HG02884 (cell line): ENCODE measurements around the gene RBM20.

Experiments
- ATAC-seq: cut with Tn5 transposase; IDR thresholded peaks from one replicate; pipeline ENCODE4 v1.9.1; 2021; ENCODE audit warnings: mild to moderate bottlenecking, moderate library complexity; ENCODE audit not compliant: unreplicated experiment

The RBM20 gene

GRCh38 chr10:110803239-110803749 is 159.2 kb downstream of the RBM20 start:
- peak; percentile 62 for ATAC-seq

DNA sequence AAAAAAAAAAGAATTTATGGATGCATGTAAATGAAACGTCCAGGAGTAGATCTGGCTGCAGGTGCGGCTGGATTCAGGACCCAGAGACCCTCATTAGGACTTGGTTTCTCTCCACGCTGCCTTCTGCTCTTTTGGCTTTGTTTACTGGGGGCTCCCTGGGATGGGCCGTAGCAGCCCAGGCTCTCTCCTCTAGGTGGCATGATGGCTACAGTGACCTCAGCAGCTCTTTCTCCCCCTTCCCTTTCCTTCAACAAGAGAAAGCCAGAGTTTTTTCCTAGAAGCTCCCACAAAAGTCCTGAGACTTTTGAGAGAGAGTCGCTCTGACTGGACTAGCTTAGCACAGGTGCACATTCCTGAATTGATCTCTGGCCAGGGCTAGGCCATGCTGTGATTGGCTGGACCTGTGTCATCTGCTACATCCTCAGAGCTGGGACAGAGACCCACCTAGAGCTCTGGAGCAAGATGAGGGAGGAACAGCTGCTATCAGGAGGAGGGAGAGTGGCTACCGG is 159.7 kb downstream of the RBM20 start:
- ATAC-seq: peak; percentile 56

- ATAC-seq: no peak
Observed at GRCh38 chr10:110804376-110804775, 160.2 kb downstream of the RBM20 start.

GRCh38 chr10:110805292-110805691 is 161.2 kb downstream of the RBM20 start:
- ATAC-seq: no peak

DNA sequence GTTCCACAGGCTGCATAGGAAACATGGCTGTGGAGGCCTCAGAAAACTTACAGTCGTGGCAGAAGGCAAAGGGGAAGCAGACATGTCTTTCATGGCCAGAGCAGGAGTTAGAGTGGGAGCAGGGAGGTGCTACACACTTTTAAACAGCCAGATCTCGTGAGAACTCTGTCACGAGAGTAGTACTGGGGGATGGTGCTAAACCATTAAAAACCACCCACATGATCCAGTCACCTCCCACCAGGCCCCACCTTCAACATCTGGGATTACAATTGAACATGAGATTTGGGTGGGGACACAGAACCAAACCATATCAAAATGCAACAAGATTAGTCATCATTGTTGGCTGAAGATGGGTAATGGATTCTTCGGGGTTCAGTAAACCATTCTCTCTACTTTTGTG is 162.2 kb downstream of the RBM20 start:
- ATAC-seq: no peak

- ATAC-seq: no peak
Observed at GRCh38 chr10:110808123-110808522, 164.0 kb downstream of the RBM20 start.

DNA sequence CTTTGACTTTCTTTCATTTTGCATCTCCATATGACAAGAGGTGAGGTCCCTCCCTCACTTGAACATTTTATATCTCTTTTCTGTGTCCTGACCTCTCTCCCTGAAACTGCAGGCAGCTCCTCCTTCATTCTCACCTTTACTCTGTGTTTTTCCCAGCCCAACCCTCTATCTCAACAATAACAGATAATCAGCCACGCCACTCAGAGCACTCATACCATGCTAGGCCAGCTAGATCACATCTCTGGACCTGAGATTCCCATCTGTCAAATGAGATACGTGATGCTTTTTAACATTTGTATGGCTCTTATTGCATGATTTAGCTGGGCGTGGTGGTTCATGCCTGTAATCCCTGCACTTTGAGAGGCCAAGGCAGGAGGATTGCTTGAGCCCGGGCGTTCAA is 164.5 kb downstream of the RBM20 start:
- ATAC-seq: no peak

- no peak for ATAC-seq
Observed at GRCh38 chr10:110810625-110811024, 166.5 kb downstream of the RBM20 start.

- no peak for ATAC-seq
Observed at GRCh38 chr10:110811791-110812581, 167.8 kb downstream of the RBM20 start.

- ATAC-seq: no peak
Observed at GRCh38 chr10:110812583-110812982, 168.4 kb downstream of the RBM20 start.

GRCh38 chr10:110813743-110814472 is 169.8 kb downstream of the RBM20 start:
- no peak for ATAC-seq

DNA sequence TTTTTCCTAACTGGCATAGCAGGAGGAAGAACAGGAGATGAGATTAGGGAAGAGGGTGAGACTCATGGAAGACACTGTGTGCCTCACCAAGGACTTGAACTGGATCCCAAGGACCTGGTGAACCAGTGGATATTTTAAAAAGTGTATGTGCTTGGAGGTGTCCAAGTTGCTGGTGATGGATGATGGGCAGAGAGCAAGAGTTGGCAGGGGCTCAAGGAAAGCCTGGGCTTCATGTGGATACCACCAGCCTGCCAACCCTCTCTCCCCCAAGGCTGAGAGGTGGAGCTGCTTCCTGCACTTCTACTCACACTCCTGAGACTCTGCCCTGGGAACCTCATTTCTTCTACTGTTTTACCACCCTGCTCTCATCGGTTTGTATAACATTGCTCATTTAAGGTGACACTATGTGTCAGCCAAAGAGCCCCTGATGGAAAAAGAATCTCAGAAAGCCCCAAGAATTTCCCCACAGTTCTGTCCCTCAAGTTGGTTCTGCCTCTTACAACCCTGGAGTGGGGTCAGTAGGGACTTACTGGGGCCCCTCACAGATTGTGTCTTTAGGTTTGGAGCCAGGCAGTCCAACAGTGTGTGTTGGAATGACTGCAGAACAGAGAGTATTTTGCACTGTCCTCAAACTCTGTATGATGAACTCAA is 171.3 kb downstream of the RBM20 start:
- peak; percentile 82 for ATAC-seq

- no peak for ATAC-seq
Observed at GRCh38 chr10:110817614-110818013, 173.5 kb downstream of the RBM20 start.

- ATAC-seq: no peak
Observed at GRCh38 chr10:110818311-110819256, 174.4 kb downstream of the RBM20 start.

- no peak for ATAC-seq
Observed at GRCh38 chr10:110820321-110820814, 176.2 kb downstream of the RBM20 start.

GRCh38 chr10:110821508-110821907 is 177.4 kb downstream of the RBM20 start:
- no peak for ATAC-seq

- no peak for ATAC-seq
Observed at GRCh38 chr10:110822035-110822711, 178.0 kb downstream of the RBM20 start.

DNA sequence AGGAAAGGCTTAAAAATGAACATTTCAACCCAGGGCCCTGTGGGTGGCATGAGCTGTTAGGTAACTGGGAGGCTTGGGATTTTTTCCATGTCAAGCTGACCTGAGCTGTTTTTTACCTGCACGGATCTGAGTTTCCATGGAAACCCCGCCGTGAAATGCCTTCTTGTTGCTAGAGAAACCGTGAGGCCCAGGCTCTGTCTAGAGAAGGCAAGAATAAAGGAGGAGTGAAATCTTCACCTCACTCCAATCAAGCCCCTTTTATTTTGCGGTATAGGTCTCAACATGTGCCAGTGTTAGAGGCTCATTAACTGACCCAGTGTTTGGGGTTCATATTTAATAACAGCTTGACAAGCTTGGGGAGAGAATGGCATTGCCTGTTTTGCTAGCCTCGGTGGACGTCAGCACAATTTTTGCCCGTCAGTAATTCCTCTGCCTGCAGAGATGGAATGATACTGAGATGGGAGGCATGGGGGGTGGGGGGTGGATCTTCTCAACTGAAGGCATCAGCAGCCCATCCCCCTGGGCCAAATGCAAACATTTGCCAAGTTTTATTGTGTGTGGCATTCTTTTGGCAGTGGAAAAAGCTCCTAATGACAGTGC is 178.7 kb downstream of the RBM20 start:
- no peak for ATAC-seq

DNA sequence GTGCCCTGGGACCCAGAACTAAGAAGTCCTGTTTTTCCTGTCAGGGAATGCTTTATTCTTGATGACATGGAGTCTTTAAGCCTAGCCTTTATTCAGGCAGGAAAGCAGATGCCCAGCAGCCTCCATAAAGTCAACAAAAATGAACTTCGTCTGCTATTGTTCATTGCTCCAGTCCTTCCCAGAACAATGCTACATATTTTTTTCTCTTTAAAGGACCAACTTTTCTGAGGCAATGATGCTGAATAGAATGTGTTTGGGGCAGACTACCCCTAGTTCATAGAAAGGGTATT is 180.0 kb downstream of the RBM20 start:
- ATAC-seq: no peak
